Measurements from ENCODE around the gene KCNB1.

DNA sequence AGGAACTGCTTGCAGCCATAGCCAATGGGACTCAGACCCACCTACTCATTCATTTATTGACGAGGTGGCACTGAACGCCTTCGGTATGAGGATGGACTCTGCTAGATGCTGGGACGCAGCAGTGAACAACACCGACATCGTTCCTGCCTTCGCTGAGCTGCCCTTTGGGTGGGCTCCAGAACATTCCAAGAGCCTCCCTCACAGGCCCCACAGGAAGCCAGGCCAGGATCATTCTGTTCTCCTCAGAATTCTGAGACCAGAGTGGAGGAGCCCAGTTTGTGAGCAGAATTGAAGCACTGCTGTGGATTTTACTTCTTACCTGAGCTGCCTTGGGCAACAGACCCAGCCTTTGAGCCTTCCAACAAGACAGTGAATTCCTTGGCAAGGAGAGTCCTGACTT, 82.1 kb downstream of the KCNB1 start:
- TF ChIP-seq EZH2 (IDR thresholded peaks at IDR 0.05; ENCODE audit: low read length, missing control alignments): no peak
- TF ChIP-seq, protein P1, sequence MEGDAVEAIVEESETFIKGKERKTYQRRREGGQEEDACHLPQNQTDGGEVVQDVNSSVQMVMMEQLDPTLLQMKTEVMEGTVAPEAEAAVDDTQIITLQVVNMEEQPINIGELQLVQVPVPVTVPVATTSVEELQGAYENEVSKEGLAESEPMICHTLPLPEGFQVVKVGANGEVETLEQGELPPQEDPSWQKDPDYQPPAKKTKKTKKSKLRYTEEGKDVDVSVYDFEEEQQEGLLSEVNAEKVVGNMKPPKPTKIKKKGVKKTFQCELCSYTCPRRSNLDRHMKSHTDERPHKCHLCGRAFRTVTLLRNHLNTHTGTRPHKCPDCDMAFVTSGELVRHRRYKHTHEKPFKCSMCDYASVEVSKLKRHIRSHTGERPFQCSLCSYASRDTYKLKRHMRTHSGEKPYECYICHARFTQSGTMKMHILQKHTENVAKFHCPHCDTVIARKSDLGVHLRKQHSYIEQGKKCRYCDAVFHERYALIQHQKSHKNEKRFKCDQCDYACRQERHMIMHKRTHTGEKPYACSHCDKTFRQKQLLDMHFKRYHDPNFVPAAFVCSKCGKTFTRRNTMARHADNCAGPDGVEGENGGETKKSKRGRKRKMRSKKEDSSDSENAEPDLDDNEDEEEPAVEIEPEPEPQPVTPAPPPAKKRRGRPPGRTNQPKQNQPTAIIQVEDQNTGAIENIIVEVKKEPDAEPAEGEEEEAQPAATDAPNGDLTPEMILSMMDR (conservative IDR thresholded peaks at IDR 0.05 in 1 of 2, IDR thresholded peaks at IDR 0.05 in 1 of 2; ENCODE audit: low read depth in 1 of 2, low read length in 2 of 2): no peak

Measured in fibroblast of lung (primary cell).